K562 (cell line): Measurements from ENCODE around the gene SLC35E3. TPM values are rescaled to one million over a fixed set of nuclear protein-coding genes. Genes with fewer than 3 reads are reported as not detected.

Experiments
- ARID1B ChIP-seq: fragments of 450-650 bp; IDR thresholded peaks from 2 replicates; pipeline ENCODE4 v1.6.1; 2016; ENCODE audit warnings: antibody characterized with exemption, mild to moderate bottlenecking, inconsistent platforms
- E4F1 ChIP-seq: fragments of 250-450 bp; sonication (Bioruptor Pico); IDR thresholded peaks from 2 replicates; pipeline ENCODE4 v1.5.0; 2021; ENCODE audit warnings: mild to moderate bottlenecking, borderline replicate concordance
- EZH2 ChIP-seq: IDR thresholded peaks from 2 replicates; pipeline ENCODE4 v1.6.1; 2012; ENCODE audit warnings: low read depth, mild to moderate bottlenecking, inconsistent platforms, low read length, borderline replicate concordance
- FOXA1 ChIP-seq: fragments of 450-650 bp; IDR thresholded peaks from 2 replicates; pipeline ENCODE4 v1.6.1; 2016; ENCODE audit warnings: mild to moderate bottlenecking, borderline replicate concordance
- HIVEP1 ChIP-seq: fragments of 250-450 bp; sonication (Bioruptor Pico); IDR thresholded peaks from 2 replicates; pipeline ENCODE4 v1.4.0; 2020; ENCODE audit warnings: mild to moderate bottlenecking
- HNRNPUL1 ChIP-seq: fragments of 200-400 bp; formaldehyde crosslinking; IDR thresholded peaks from 2 replicates; pipeline ENCODE4 v1.6.1; 2017; ENCODE audit warnings: low read length
- JUN ChIP-seq, 2 experiments: sonication (generic) in 1 of 2; formaldehyde crosslinking in 1 of 2; IDR thresholded peaks; 2 replicates each; pipeline versions ENCODE4 v1.6.1 to v1.8.0; 2012 to 2022; ENCODE audit warnings: borderline replicate concordance in 2 of 2, mild to moderate bottlenecking in 2 of 2, improper control_type of control experiment in 1 of 2, low read depth in 1 of 2, low read length in 1 of 2, missing genetic modification reagents in 1 of 2
- KDM5B ChIP-seq: fragments of 200-600 bp; sonication (generic); IDR thresholded peaks from 2 replicates; pipeline ENCODE4 v1.6.1; 2012; ENCODE audit warnings: low read depth, mild to moderate bottlenecking, moderate library complexity, low read length, control low read depth, inconsistent platforms; ENCODE audit not compliant: insufficient replicate concordance
- NFE2 ChIP-seq: IDR thresholded peaks from 2 replicates; pipeline ENCODE4 v1.6.1; 2014; ENCODE audit warnings: antibody characterized with exemption, low read depth
- PCBP1 ChIP-seq: fragments of 200-400 bp; formaldehyde crosslinking; IDR thresholded peaks from 2 replicates; pipeline ENCODE4 v1.6.1; 2018; ENCODE audit warnings: mild to moderate bottlenecking, low read depth, low read length; ENCODE audit not compliant: poor library complexity, severe bottlenecking
- RBBP5 ChIP-seq: fragments of 200-600 bp; sonication (generic); IDR thresholded peaks from 2 replicates; pipeline ENCODE4 v1.6.1; 2012; ENCODE audit warnings: borderline replicate concordance, mild to moderate bottlenecking, low read length, control low read depth, inconsistent platforms; ENCODE audit not compliant: insufficient read depth, poor library complexity, severe bottlenecking
- TBL1XR1 ChIP-seq, 2 experiments: IDR thresholded peaks; 2 replicates each; pipeline ENCODE4 v1.6.1; 2012; ENCODE audit warnings: improper control_type of control experiment in 2 of 2, low read length in 2 of 2, mild to moderate bottlenecking in 1 of 2
- ZBTB17 ChIP-seq: fragments of 450-650 bp; formaldehyde crosslinking; IDR thresholded peaks from 2 replicates; pipeline ENCODE4 v1.4.0; 2020; ENCODE audit warnings: mild to moderate bottlenecking
- ZFP1 ChIP-seq: fragments of 450-650 bp; formaldehyde crosslinking; IDR thresholded peaks from 2 replicates; pipeline ENCODE4 v1.4.0; 2020; ENCODE audit warnings: mild to moderate bottlenecking, mixed read lengths
- ZNF174 ChIP-seq: fragments of 250-450 bp; sonication (Bioruptor Pico); IDR thresholded peaks from 2 replicates; pipeline ENCODE4 v1.4.0; 2020; ENCODE audit warnings: mild to moderate bottlenecking
- ZNF24 ChIP-seq: fragments of 450-650 bp; IDR thresholded peaks from 2 replicates; pipeline ENCODE4 v1.6.1; 2016
- ZNF263 ChIP-seq: sonication (generic); formaldehyde crosslinking; IDR thresholded peaks from 2 replicates; pipeline ENCODE4 v1.8.0; 2022; ENCODE audit warnings: mild to moderate bottlenecking, missing genetic modification reagents, borderline replicate concordance
- polyA plus RNA-seq, 8 experiments: library from polyadenylated mRNA; depleted of rRNA in 4 of 8; stranded (reverse) in 5 of 8; unstranded in 3 of 8; fragments of >200 nt; fragmentation: Nextera tagmentation in 2 of 8; fragmentation: Illumina TruSeq in 1 of 8; extraction: Ambion mirVana in 2 of 8; extraction: Trizol in 1 of 8; gene quantifications; 2 replicates each; pipeline versions ENCODE4 v1.2.1 to v1.2.3, GENCODE V29; 2011 to 2014; ENCODE audit warnings: inconsistent platforms in 1 of 8, missing spikeins in 1 of 8
- total RNA-seq, 7 experiments: library from RNA; depleted of rRNA in 6 of 7; stranded (reverse); fragments of >200 nt in 6 of 7; fragmentation: Illumina TruSeq in 2 of 7; extraction: Trizol in 2 of 7; gene quantifications; 2 replicates each; pipeline versions ENCODE4 v1.2.1 to v1.2.3, GENCODE V29; 2011 to 2021; ENCODE audit warnings: low replicate concordance in 1 of 7
- TF ChIP-seq, protein P1 (sequence below): sonication (generic); formaldehyde crosslinking; IDR thresholded peaks from 2 replicates; pipeline ENCODE4 v1.8.0; 2022; ENCODE audit warnings: mild to moderate bottlenecking, missing genetic modification reagents
- TF ChIP-seq, protein P2 (sequence below): IDR thresholded peaks from 2 replicates; pipeline ENCODE4 v1.6.1; 2014; ENCODE audit warnings: antibody characterized with exemption
- TF ChIP-seq, protein P3 (sequence below): fragments of 450-650 bp; IDR thresholded peaks from 2 replicates; pipeline ENCODE4 v1.6.1; 2017; ENCODE audit warnings: antibody characterized with exemption

Gene SLC35E3
- total and polyA plus RNA-seq, 9 of the 15 experiments (the other 6 are each of a cell fraction or from before 2014, with no cell fraction given), result 1.2 to 5.9 (median 3.8) TPM

GRCh38 chr12:68807576-68808387, 61.8 kb downstream of the SLC35E3 start, which contains the start of gene MDM2 (continued):
- TF ChIP-seq ARID1B (no peak; the same call in none of the 2 replicates), PCBP1 (peak; percentile 97), ZNF24 (peak; percentile 98), JUN (IDR thresholded peaks at IDR 0.05; ENCODE audit: borderline replicate concordance, low read depth, low read length) (peak; percentile 17; the same call in 1 of the 2 replicates), JUN (CRISPR knock-in tag; IDR thresholded peaks at IDR 0.05; ENCODE audit: borderline replicate concordance) (no peak), ZBTB17 (CRISPR knock-in tag) (peak; percentile 83), KDM5B (peak; percentile 82), FOXA1 (no peak), HIVEP1 (CRISPR knock-in tag) (no peak), RBBP5 (peak; percentile 50), ZNF263 (CRISPR knock-in tag) (no peak; the same call in 1 of the 2 replicates), ZNF174 (no peak), TBL1XR1 (IDR thresholded peaks at IDR 0.05; ENCODE audit: low read length in 2 of 2) (peak in 1 of 2 experiments; percentile 64; a peak in 3 of 4 replicates), HNRNPUL1 (no peak), EZH2 (no peak), NFE2 (no peak), ZFP1 (CRISPR knock-in tag) (no peak), E4F1 (CRISPR knock-in tag) (no peak)
- TF ChIP-seq, protein P1, sequence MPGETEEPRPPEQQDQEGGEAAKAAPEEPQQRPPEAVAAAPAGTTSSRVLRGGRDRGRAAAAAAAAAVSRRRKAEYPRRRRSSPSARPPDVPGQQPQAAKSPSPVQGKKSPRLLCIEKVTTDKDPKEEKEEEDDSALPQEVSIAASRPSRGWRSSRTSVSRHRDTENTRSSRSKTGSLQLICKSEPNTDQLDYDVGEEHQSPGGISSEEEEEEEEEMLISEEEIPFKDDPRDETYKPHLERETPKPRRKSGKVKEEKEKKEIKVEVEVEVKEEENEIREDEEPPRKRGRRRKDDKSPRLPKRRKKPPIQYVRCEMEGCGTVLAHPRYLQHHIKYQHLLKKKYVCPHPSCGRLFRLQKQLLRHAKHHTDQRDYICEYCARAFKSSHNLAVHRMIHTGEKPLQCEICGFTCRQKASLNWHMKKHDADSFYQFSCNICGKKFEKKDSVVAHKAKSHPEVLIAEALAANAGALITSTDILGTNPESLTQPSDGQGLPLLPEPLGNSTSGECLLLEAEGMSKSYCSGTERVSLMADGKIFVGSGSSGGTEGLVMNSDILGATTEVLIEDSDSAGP (CRISPR knock-in tag), result no peak
- TF ChIP-seq, protein P2, sequence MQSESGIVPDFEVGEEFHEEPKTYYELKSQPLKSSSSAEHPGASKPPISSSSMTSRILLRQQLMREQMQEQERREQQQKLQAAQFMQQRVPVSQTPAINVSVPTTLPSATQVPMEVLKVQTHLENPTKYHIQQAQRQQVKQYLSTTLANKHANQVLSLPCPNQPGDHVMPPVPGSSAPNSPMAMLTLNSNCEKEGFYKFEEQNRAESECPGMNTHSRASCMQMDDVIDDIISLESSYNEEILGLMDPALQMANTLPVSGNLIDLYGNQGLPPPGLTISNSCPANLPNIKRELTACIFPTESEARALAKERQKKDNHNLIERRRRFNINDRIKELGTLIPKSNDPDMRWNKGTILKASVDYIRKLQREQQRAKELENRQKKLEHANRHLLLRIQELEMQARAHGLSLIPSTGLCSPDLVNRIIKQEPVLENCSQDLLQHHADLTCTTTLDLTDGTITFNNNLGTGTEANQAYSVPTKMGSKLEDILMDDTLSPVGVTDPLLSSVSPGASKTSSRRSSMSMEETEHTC, result 0 out of 2 replicates have a peak, but pooled peaks have one; percentile 38
- TF ChIP-seq, protein P3, sequence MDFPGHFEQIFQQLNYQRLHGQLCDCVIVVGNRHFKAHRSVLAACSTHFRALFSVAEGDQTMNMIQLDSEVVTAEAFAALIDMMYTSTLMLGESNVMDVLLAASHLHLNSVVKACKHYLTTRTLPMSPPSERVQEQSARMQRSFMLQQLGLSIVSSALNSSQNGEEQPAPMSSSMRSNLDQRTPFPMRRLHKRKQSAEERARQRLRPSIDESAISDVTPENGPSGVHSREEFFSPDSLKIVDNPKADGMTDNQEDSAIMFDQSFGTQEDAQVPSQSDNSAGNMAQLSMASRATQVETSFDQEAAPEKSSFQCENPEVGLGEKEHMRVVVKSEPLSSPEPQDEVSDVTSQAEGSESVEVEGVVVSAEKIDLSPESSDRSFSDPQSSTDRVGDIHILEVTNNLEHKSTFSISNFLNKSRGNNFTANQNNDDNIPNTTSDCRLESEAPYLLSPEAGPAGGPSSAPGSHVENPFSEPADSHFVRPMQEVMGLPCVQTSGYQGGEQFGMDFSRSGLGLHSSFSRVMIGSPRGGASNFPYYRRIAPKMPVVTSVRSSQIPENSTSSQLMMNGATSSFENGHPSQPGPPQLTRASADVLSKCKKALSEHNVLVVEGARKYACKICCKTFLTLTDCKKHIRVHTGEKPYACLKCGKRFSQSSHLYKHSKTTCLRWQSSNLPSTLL, result peak; percentile 49
